HT1080 (cell line): ENCODE measurements around the gene CDH23. TPM values are rescaled to one million over a fixed set of nuclear protein-coding genes. Genes with fewer than 3 reads are reported as not detected.
A peak's percentile ranks its signal among the peaks of the same experiment; 100 is the strongest.

Experiments
- DNase-seq: peaks from one replicate; pipeline ENCODE4 v3.0.0-alpha.2; 2015; ENCODE audit warnings: low read depth
- total RNA-seq: library from RNA; depleted of rRNA; stranded (reverse); fragments of >200 nt; shearing (Covaris generic); gene quantifications from 2 replicates; pipeline ENCODE4 v1.2.3, GENCODE V29; 2014

Gene CDH23
- total RNA-seq, 1 experiment from 2014 or later: 0.23 TPM

DNA sequence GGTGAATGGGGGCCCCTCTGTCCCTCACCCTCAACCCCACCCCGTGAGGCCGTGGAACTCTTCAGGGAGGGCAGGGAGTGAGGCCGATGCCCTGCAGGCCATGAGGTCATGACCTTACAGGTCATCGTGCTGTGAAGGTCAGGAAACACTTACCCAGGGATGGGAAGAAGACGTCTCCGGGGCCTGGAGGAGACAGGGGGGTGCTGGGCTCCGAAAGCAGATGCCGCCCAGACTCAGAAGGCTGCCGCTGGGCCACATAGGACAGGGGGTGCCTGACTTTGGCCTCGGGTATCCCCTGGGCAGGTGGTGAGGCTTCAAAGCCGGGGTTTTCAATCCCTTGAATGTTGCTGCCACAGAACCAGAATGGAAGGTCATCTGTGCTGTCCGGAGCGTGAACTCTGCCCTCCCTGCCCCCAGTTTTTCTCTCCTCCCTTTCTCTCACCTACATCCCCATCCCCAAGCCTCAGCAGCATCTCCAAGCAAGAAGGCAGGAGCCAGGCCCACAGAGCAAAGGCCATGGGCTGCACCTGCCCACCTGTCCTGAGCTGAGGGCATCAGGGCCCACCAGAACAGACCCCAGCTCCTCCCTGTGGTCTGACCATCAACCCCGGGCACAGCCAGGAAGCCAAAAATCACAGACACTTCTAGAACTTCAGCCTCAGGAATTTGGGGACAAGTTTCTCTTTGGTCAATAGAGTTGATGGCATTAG is 354.9 kb downstream of the CDH23 start:
- DNase-seq: no peak

DNA sequence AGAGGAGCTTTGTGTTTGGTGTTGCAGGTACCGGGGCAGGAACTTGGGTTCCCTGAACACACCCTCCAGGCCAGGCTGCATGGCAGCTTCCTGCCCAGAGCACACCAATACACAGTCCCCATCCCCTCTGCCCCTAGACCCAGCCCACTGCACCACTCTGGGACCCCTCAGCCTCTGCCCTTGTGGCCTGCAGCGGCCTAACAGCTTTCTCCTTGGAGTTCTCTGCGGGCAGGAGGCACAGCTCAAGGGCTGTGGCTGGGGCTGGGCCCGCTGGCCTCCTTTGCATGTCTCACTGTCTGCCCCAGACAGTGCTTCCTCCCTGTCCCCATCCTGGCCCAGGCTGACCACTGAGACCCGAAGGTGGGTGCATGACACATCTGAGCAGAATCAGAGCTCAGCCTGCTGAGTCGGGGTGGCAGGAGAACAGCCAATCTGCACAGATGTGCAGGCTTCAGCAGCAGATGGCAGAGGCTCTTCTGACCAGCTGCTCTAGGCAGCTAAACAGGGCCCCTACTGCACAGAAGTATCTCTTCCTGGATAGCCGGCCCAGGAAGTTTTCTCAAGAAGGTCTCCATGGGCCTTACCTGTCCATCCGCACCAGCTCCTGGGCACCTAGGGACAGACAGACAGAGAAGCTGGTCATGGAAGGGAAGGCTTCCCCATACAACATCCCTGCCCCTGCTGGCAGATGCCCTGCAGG is 355.8 kb downstream of the CDH23 start:
- no peak for DNase-seq

DNA sequence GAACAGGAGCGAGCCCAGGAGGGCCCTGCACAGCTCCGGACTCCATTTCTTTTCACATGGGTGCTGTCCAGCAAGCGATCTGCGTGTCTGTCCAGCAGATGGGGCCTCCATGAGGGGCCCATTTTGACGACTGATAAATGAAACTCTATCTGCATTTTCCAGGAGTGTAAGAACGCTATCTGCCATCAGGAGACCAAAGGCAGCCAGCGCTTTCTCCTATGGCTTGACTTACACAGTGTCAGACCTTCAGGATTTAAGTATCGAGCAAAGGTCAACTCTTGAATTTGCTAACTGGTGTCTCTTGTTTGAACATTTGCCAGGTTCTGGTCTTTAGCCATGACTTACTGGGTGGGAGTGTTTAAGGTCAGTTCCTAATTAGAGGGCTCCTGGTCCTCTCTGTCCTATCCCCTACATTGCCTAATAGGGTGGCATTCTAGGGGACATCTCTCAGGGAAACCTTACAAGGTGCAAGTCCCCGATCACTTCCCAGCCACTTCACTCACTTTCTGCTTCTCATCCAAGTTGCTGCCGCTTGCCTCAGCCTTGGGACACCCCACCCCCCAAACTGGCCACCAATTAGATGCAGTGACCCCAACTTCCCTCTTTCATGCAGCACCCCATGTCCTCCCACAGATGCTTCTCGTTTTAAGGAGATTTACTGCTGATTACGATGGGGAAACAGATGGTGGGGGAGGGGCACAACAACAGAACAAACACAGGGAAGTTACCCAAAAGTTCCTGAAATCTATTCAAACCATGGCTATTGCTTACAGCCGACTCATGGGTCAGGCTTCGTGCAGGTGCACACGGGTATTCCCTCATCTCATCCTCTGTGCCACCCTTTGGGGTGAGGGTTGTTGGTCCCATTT is 356.6 kb downstream of the CDH23 start:
- DNase-seq: no peak

DNA sequence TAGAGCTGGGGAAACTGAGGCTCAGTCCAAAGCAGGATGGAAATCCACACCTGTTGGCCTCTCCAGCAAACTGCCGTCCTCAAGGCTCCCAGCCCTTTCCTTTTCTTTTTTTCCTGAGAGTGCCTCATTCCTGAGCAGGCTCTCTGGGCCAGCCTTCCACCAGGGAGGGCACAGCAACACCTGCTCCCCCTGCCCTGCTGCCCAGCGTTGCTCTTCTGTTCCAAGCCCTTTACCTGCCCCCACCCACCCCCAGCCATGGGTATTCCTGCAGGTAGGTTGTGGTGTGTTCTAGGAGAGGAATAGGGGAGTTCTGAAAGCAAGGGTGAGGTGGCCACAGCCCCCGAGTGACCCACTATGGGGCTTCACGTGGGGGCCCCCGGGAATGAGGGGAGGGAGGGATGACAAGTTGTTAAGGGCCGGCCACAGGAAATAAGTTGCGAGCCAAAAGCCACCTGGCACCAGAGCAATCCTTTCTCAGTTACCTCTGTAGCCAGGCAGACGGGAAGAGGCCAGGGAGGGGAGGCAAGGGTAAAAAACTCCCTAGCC is 357.3 kb downstream of the CDH23 start:
- DNase-seq: no peak

DNA sequence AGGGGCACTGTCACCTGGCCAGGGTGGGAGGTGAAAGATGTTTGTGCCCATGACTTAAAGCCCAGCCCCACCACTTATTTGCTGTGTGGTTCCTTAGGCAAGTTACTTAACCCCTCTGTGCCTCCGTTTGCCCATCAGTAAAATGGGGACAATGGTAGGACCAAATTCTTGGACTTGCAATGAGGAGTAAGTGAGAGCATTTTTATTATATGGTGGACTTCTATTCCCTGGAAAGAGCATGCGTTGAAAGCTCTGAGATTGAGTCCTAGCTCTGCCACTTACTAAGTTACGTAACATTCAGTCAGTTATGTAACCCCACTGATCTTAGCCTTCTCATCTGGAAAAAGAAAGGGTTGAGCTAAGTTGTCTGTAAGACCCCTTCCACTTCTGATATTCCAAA is 357.8 kb downstream of the CDH23 start:
- no peak for DNase-seq

DNA sequence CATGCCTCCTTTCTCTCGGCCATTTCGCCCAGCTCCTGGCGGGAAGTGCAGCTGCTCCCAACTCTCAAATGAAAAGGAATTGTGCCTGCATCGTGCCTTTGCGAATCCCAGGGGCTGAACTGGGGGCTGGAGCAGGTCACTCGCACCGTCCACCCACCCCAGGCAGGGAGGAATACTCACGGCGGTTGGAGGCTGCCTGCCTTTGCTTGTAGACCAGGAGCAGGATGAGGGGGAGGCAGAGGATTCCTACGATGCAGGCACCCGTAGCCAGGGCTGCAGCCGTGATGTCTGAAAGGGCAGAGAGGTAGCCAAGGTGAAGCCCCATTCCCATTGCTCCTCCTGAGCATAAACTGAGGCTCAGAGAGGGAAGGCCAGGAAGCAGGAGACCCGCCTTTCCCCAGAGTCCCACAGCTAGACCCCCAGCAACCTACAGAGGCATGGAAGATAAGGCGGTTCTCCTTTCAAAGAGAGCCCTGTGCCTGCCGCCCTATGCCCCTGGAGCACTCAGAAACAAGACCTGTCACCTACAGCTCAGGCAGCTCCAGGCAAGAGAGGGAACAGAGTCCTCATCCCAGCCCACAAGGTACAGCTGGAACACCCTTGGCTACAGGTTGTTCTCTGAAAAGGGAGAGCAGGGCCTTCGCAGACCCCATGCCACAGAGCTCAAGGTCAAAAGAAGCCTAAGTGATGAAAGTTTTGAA is 358.6 kb downstream of the CDH23 start:
- no peak for DNase-seq

DNA sequence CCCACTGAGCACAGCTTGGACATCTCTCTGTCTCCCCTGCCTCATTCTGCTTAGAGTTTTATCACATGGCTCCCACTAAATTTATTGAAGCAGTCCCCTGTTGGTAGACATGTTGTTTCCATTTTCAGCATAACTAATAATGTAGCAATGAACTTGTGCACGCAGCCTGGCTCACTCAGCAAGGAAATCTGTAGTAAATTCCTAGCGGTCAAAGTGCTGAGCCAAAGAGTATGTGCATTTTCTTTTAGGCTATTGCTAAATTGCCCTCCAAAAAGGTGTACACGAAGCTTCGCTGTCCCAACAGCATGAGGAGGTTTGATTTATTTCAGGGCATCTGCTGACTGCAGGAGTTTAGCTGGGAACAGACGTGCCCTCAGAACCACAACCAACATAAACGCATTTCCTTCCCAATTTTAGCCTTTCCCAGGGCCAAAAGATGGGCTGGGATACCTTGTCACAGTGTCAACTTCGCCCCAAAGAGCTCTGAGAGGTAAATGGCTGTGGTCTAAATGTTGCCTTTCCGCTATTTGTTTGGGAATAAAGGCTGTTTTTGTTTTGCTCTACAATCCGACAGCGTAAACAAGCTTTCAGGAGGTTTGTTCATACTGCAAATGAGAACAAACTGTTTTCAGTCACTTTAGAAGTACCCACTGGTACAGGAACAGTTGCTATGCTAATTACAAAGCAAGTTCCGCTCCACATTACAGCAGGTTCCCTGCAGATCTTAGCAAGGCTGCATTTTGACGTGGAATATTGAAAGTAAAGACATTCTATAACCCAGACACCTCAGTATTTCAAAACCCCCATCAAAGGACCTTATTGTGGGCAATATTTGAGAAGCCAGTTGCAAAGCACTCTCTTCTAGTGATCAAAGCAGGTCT is 359.8 kb downstream of the CDH23 start:
- no peak for DNase-seq

DNA sequence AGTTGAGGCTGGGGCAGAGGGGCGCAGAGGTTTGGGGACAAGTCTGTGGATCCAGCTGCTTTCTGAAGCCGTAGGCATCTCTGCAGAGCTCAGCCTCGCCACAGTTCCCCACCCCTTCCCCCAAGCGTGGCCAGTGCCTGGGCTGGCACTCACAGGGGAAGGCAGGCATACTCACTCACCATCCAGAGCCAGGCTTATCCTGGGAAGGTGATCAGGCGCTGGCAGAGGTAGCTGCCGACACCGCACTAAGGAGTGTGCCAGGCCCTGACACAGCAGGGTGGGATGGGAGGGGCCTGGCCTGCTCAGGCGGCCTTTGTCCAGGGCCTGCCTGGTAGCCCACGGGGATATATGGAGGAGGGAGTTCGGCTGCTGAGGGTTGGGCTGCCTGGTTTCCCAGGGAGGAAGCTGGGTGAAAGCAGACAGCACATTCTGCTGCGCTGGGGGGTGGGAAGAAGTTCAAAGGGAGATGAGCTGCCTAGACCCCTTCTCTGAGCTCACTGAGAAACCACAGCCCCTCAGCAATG is 360.7 kb downstream of the CDH23 start:
- DNase-seq: no peak

DNA sequence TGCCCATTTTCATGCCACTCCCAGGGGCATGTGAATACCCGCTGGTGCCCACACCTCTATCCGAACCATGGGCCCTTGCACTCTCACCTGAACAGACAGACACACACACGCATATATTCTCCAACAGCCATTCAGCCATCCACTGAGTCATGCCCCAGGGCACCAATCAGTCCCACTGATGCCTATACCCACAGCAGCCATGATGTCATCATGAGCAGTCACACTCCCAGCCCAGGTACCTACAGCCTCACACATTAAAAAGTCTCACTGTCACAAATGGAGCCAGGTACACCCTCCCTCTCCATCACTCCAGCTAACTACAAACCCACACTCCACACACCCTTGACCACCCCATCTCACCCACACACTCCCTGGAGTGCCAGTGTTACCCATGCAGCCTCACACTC is 364.4 kb downstream of the CDH23 start:
- DNase-seq: no peak

DNA sequence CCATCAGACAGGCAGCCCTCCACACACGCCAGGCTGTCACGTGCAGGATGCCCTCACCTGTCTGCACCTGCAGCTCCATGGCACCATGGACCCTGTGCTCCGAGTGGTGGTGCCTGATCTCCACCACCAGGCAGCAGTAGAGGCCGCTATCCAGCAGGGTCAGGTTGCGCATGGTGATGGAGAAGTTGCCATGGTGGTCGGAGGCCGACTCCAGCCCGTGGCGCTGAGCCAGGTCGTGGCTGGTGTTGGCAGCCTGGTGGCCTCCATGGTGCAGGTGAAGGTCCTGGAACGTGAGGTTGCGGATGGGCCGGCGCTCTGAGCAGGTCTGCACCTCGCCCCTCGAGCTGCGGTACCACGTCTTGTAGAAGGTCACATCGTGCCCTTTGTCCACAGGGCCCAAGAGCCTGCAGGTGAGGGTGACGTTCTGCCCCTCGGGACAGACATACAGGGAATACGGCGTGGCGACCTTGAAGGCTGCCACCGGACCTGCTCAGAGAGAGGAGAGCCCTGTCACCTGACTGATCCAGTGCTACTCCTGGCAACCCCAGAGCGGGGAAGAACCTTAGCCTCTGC is 364.9 kb downstream of the CDH23 start:
- no peak for DNase-seq

DNA sequence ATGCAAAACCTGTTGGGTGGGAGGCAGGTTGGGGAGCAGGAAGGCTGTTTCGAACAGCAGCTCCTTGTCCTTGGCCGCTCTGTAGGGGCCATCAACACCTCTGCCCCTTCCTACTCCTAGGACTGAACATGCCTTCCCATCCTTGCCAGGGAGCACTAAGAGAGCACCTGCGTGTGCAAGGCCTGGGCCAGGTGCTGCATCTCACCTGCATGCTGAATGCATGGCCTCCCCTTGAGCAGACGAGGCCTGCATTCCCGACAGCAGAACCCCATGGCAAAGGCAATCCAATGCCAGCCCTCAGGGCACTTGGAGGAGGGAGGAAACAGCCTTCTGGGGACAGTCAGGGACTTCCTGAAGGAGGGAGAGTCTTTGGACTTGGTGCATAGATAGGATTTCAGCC is 365.6 kb downstream of the CDH23 start:
- no peak for DNase-seq

DNA sequence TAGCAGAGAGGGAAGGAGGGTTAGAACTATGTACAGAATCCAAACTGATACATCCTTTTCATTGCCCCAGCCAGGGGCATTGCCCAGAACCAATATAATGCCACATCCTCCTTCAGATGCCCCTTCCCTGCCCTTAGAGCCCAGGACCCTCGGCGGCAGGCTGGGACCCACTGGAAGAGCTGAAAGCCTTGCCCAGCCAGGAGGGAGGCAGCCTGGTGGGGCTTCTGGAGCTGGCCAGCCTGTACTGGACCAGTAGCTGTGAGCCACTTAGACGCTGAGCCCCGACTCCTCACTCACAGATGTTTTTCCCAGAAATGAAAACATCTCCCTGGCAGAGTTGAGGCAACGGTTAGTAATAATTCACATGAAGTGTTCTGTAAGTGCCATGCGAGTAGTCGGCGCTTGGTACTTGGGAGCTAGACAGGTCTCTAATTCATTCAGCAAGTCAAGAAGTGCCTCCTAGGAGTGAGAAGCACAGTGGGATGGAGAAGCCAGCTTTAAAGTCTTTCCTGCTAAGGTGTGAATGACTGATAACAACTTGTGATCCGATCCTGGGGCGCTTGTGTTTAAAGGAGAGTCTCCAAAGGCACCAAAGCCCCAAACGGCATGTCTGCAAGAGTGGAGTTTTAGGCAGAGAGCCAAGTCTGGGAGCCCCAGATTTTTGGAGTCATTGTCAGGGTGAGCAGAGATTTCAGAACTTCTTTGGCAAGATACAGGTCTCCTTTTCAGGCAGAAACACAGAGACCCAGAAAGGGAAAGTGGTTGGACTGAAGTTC is 366.8 kb downstream of the CDH23 start:
- no peak for DNase-seq

DNA sequence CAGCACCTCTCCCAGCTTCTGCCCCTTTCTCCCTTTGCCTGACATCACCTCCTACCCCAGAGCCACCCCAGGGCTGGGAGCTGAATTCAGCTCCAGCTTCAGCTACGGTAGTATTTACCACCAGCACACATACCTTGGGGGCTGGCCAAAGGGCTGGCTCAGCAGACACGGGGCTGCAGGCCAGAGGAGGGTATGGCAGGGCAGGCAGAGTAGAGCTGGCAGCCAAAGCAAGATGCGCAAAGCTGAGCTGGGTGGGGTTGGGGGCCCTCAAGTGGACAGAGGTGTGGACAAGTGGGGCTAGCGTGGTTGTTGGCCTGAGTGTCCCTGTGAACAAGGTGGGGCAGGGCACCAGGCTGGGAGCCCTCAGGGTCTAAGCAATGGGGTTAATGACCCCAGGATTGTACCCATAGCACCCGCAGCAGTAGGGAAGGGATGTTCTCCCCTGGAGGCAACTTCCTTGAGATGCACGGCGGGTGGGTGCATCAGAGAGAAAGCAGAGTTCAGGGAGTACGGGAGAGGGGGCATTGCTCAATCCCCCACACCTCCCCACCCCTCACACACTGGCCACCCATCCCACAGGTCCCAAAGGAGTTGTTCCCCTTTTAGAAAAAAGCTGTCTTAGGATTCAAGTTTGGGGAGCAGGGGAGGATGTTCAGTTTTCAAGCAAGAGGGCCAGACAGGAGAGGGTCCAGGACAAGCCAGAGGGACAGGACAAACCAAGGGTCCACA is 368.6 kb downstream of the CDH23 start:
- no peak for DNase-seq

DNA sequence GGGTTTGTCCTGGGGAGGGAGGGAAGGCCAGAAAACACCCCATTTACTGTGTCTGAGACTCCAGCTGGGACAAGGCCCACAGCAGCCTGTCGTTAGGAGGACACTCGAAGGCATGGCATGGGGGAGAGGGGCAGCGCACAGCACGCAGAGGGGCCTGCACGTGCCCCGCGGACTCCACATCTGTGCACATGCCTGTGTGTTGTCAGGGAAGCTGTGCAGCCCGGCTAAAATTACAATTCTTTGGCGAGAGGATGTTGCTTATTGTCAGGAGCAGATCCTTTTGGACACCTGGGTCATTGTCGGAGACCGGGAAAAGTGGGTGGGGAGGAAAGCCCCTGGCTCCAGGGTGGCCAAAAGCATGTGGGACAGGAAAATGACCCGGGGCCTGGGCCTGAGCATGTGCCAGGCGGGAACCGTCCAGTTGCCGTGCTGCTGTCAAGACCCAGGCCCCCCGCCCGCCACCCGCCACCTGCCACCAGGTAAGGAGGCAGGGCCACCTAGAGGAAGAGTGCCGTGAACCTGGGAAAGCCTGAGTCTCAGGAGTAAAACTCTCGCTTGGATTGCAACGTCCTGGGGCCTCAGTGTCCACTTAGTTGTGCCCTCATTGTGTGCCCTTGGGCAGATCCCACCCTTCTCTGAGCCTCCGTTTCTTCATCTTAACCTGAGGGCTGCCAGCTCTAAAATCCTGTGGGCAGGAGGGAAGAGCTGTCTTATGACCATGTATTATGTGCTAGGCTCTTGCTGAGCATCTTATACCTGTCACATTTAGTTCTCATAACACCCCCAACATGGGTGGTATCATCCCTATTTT is 369.4 kb downstream of the CDH23 start:
- DNase-seq: no peak

DNA sequence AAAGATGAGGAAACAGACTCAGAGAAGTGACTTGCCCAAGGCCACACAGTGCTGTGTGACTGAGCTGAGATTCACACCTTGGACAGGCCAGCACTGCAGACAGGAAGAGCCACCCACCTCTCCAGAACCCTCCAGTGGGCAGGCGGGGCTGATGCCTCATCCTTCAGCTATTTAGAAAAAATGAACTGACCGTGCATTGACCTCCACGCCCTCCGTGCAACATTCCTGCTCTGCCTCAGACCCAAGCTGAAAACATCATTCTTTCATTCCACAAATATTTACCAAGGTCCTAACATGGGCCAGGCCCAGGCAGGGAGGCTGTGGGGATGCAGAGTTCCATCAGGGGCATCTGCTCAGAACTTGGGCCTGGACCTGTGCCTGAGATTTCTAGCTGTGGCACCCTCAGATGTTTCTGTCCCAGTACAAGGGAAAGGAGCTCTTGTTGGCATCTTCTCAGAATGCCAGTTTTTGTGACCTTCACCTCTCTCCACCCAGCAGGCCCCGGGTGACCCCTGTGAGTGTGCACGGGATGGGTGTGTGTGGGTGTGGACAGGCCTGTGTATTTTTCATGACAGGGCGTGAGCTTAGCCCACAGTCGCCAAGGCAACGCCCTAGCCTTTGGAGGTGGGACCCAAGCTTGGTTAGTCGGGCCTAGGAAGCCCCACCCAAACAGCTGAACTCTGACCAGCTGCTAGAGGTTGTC is 370.1 kb downstream of the CDH23 start:
- peak; percentile 92 for DNase-seq

DNA sequence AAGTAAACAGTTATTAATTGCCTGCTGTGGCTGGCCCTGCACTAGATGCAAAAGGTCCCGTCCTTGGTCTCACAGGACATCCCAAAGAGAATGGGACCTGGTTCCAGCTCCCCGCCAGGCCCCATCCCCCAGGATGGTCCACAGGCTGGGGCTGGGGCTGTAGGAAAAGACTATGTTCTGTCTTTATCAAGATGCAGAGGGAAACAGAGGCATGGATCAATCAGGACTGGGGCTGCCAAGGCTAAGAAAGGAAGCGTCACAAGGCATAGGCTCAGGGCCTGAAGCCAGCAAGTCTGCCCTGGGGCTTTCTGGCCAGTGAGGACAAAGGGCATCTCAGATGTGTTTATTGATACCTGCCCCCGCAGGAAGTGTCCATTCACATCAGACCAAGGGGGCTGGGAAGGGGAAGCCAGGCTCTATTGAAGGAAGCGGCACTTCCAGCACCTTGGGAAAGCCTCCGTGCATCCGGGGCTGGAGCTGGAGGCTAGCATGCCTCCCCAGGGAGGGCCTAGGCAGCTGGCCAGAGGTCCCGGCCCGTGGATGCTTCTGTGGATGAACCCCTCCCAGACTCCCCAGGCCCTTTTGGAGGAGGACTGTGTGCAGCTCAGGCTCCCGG is 370.8 kb downstream of the CDH23 start:
- no peak for DNase-seq
